Endothelial cell (in vitro differentiated cells): Measurements from ENCODE around the gene TMEM154. TPM values are rescaled to one million over a fixed set of nuclear protein-coding genes. Genes with fewer than 3 reads are reported as not detected.

Experiments
- DNase-seq: peaks from one replicate; pipeline ENCODE4 v3.0.0; 2021; ENCODE audit warnings: low spot score
- H3K27ac Mint-ChIP-seq: one replicate; pipeline ENCODE4 v1.8.0; 2021; ENCODE audit warnings: mixed read lengths, inconsistent platforms; ENCODE audit not compliant: unreplicated experiment
- H3K27me3 Mint-ChIP-seq: one replicate; pipeline ENCODE4 v1.8.0; 2021; ENCODE audit warnings: mild to moderate bottlenecking, moderate library complexity, mixed read lengths, inconsistent platforms; ENCODE audit not compliant: unreplicated experiment
- H3K36me3 Mint-ChIP-seq: one replicate; pipeline ENCODE4 v1.8.0; 2021; ENCODE audit warnings: mild to moderate bottlenecking, low read depth, mixed read lengths, inconsistent platforms; ENCODE audit not compliant: unreplicated experiment
- H3K4me1 Mint-ChIP-seq: one replicate; pipeline ENCODE4 v1.8.0; 2021; ENCODE audit warnings: mild to moderate bottlenecking, mixed read lengths, inconsistent platforms; ENCODE audit not compliant: unreplicated experiment
- H3K4me3 Mint-ChIP-seq: one replicate; pipeline ENCODE4 v1.8.0; 2021; ENCODE audit warnings: mild to moderate bottlenecking, mixed read lengths, inconsistent platforms; ENCODE audit not compliant: unreplicated experiment
- H3K9me3 Mint-ChIP-seq: one replicate; pipeline ENCODE4 v1.8.0; 2021; ENCODE audit warnings: mixed read lengths, inconsistent platforms; ENCODE audit not compliant: unreplicated experiment
- total RNA-seq: library from RNA; stranded (reverse); fragmentation: NEBNext Ultra II Directional; extraction: Animal tissue kit (Norgen Biotek cat#: 25700); gene quantifications from one replicate; pipeline ENCODE4 v1.2.1, GENCODE V29; 2021; ENCODE audit not compliant: unreplicated experiment
- TF ChIP-seq, protein P1 (sequence below): fragments of 200-600 bp; sonication (generic); IDR thresholded peaks from one replicate; pipeline ENCODE4 v1.5.0; 2021; ENCODE audit warnings: antibody characterized with exemption; ENCODE audit not compliant: unreplicated experiment

Gene TMEM154
- total RNA-seq, 1 donor from 2014 or later: 6.7 TPM

DNA sequence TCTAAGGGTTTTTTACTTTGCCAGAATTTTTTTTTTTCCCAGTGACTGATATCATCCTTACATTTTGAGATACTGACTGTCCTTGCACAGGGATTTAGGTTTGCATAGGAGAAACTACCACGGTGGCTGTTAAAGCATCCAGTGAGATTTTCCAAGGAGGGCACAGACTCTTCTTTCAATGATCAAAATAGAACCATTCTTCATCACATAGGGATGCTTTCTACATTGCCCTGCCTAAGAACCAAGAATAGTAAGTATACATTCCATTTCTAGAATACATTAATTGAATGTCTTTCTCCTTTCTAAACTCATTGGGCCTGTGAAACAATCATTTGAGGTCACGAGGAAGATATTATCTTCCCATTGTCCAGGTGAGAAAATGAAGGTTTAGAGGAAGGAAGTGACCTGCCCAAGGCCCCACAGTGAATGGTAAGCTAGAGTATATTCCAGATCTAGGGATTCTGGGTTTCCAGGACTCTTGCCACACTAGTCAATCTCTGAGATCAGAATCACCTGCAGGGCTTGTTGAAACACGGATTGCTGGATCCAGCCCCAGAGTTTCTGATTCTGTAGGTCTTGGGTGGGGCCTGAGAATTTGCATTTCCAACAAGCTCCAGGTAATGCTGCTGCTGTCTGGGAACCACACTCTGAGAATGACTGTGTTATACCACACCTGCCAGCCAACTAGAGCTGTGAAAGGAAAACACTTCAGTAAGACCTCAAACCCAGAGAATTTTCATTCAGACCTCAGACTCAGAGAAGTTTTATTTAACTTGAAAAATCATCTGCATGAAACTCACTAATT, 17.7 kb upstream of the TMEM154 start:
- no peaks in the 10 kb centered on the region for H3K4me1 Mint-ChIP-seq
- no peaks in the 10 kb centered on the region for H3K36me3 Mint-ChIP-seq
- no peak for DNase-seq

DNA sequence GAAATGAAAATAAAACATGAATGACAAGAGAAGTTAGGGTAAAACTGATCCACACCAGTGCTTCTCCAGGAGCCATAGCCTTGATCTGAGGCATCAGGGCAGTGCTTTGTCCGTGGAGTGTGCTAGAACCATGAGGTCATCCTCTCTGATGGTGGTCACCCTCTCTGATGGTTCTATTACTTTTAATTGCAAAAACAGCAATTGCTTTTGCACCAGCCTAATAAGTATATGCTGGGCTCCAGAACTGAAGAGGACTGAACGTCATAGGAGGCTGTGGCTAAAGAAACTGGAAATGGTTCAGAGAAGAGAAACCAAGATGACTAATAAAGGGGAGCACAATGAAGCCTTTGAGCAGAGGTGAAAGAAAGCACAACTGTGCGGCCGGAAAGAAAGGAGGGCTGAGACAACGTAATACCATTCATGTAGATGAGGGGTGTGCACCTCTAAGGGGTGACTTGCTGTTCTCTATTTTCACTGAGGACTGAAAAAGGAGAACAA, 17.0 kb upstream of the TMEM154 start:
- Mint-ChIP-seq H3K36me3 (no peaks in the 10 kb centered on the region), H3K9me3 (no peaks in the 10 kb centered on the region), H3K27ac (no peak overlapping the region), H3K27me3 (no peaks in the 10 kb centered on the region), H3K4me1 (no peaks in the 10 kb centered on the region), H3K4me3 (no peak overlapping the region)
- no peak for DNase-seq
- TF ChIP-seq, protein P1, sequence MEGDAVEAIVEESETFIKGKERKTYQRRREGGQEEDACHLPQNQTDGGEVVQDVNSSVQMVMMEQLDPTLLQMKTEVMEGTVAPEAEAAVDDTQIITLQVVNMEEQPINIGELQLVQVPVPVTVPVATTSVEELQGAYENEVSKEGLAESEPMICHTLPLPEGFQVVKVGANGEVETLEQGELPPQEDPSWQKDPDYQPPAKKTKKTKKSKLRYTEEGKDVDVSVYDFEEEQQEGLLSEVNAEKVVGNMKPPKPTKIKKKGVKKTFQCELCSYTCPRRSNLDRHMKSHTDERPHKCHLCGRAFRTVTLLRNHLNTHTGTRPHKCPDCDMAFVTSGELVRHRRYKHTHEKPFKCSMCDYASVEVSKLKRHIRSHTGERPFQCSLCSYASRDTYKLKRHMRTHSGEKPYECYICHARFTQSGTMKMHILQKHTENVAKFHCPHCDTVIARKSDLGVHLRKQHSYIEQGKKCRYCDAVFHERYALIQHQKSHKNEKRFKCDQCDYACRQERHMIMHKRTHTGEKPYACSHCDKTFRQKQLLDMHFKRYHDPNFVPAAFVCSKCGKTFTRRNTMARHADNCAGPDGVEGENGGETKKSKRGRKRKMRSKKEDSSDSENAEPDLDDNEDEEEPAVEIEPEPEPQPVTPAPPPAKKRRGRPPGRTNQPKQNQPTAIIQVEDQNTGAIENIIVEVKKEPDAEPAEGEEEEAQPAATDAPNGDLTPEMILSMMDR: no peak

More for the DNA sequence above, 17.7 kb upstream of the TMEM154 start:
- TF ChIP-seq, protein P1: no peak
- H3K9me3 Mint-ChIP-seq: no peaks in the 10 kb centered on the region
- H3K27me3 Mint-ChIP-seq: no peaks in the 10 kb centered on the region
- H3K4me3 Mint-ChIP-seq: no peak overlapping the region
- H3K27ac Mint-ChIP-seq: no peak overlapping the region

DNA sequence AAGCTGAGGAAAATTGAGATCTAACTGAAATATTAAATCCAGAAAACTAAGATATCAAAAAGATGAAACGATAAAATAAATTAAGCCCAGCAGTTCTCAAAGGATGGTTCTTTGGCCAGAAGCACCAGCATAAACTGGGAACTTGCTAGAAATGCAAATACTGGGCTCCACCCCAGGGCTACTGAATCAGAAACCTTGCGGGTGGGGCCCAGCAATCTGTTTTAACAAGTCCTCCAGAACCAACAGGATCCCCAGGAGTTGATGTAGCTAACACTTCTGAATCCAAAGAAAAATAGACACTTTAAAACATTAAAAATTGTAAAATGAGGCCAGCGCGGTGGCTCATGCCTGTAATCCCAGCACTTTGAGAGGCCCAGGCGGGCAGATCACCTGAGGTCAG, 14.1 kb upstream of the TMEM154 start:
- no peaks in the 10 kb centered on the region for H3K4me1 Mint-ChIP-seq
- TF ChIP-seq, protein P1: no peak
- H3K27me3 Mint-ChIP-seq: peaks cover 5% of the 10 kb centered on the region
- no peaks in the 10 kb centered on the region for H3K36me3 Mint-ChIP-seq
- no peak overlapping the region for H3K4me3 Mint-ChIP-seq
- no peak for DNase-seq
- no peaks in the 10 kb centered on the region for H3K9me3 Mint-ChIP-seq
- no peak overlapping the region for H3K27ac Mint-ChIP-seq

DNA sequence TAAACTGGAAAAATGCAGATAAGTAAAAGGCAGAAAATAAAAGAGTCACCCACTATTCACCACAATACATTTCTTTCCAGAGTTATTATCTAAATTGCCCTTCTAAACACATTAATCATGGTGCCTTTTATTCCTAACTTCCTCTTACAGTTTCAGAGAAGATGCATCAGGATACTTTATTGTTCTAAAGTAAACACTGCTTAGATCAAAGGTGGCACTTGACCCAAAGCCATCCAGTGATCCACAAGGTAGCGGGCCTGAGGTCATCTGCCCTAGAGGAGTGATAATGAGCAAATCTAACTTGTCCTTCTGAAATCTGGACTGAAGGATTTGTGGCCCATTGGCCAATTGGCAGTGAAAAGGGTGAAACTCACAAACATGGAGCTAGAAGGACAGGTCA, 12.0 kb upstream of the TMEM154 start:
- TF ChIP-seq, protein P1: no peak
- H3K4me3 Mint-ChIP-seq: no peak overlapping the region
- no peaks in the 10 kb centered on the region for H3K4me1 Mint-ChIP-seq
- no peaks in the 10 kb centered on the region for H3K9me3 Mint-ChIP-seq
- H3K27me3 Mint-ChIP-seq: peaks cover 5% of the 10 kb centered on the region
- H3K27ac Mint-ChIP-seq: no peak overlapping the region
- no peak for DNase-seq
- H3K36me3 Mint-ChIP-seq: no peaks in the 10 kb centered on the region
